ENCODE data around the gene TWIST2. TPM values are rescaled to one million over a fixed set of nuclear protein-coding genes. Genes with fewer than 3 reads are reported as not detected.

The TWIST2 gene
- total RNA-seq, 1 donor = 9.4 TPM

GRCh38 chr2:238924796-238925195, 76.9 kb downstream of the TWIST2 start:
- no peak for TF ChIP-seq CTCF (IDR thresholded peaks at IDR 0.05; ENCODE audit: extremely low read depth, low read depth, low read length)
- no peak overlapping the region for H3K27ac ChIP-seq (ENCODE audit: low read depth, low read length)
- peaks cover 8% of the 10 kb centered on the region for H3K4me1 ChIP-seq (ENCODE audit: insufficient read depth, low read length)
- peak; percentile 56 for DNase-seq (ENCODE audit: insufficient read length, low spot score, missing footprints)
- no peaks in the 10 kb centered on the region for H4K20me1 ChIP-seq (ENCODE audit: insufficient read depth, low read length)
- no peak overlapping the region for H3K4me3 ChIP-seq (ENCODE audit: insufficient read depth, low read length)
- no peak overlapping the region for H2AFZ ChIP-seq (ENCODE audit: low read length)
- H3K27me3 ChIP-seq (ENCODE audit: insufficient read depth, low read length) = peaks cover 3% of the 10 kb centered on the region
- H3K79me2 ChIP-seq (ENCODE audit: insufficient read depth, low read length) = no peaks in the 10 kb centered on the region
- H3K4me2 ChIP-seq (ENCODE audit: insufficient read depth, low read length) = no peak overlapping the region
- no peaks in the 10 kb centered on the region for H3K9me3 ChIP-seq (ENCODE audit: low read depth, low read length)
- no peaks in the 10 kb centered on the region for H3K36me3 ChIP-seq (ENCODE audit: insufficient read depth, low read length)

GRCh38 chr2:238925281-238925680, 77.4 kb downstream of the TWIST2 start:
- peak; percentile 76 for DNase-seq (ENCODE audit: insufficient read length, low spot score, missing footprints)
- Histone ChIP-seq H3K79me2 (ENCODE audit: insufficient read depth, low read length) (no peaks in the 10 kb centered on the region), H4K20me1 (ENCODE audit: insufficient read depth, low read length) (no peaks in the 10 kb centered on the region), H3K36me3 (ENCODE audit: insufficient read depth, low read length) (no peaks in the 10 kb centered on the region), H3K27ac (ENCODE audit: low read depth, low read length) (no peak overlapping the region), H2AFZ (ENCODE audit: low read length) (no peak overlapping the region), H3K9me3 (ENCODE audit: low read depth, low read length) (no peaks in the 10 kb centered on the region), H3K4me1 (ENCODE audit: insufficient read depth, low read length) (peaks cover 12% of the 10 kb centered on the region), H3K27me3 (ENCODE audit: insufficient read depth, low read length) (peaks cover 3% of the 10 kb centered on the region), H3K4me2 (ENCODE audit: insufficient read depth, low read length) (no peak overlapping the region), H3K4me3 (ENCODE audit: insufficient read depth, low read length) (no peak overlapping the region)
- TF ChIP-seq CTCF (IDR thresholded peaks at IDR 0.05; ENCODE audit: extremely low read depth, low read depth, low read length) = no peak

GRCh38 chr2:238925816-238926521, 78.1 kb downstream of the TWIST2 start:
- Histone ChIP-seq H3K4me3 (ENCODE audit: insufficient read depth, low read length) (no peak overlapping the region), H3K27ac (ENCODE audit: low read depth, low read length) (no peak overlapping the region), H3K79me2 (ENCODE audit: insufficient read depth, low read length) (no peaks in the 10 kb centered on the region), H3K27me3 (ENCODE audit: insufficient read depth, low read length) (peaks cover 3% of the 10 kb centered on the region), H3K4me2 (ENCODE audit: insufficient read depth, low read length) (no peak overlapping the region), H4K20me1 (ENCODE audit: insufficient read depth, low read length) (no peaks in the 10 kb centered on the region), H3K36me3 (ENCODE audit: insufficient read depth, low read length) (no peaks in the 10 kb centered on the region), H3K9me3 (ENCODE audit: low read depth, low read length) (no peaks in the 10 kb centered on the region), H3K4me1 (ENCODE audit: insufficient read depth, low read length) (peaks cover 12% of the 10 kb centered on the region), H2AFZ (ENCODE audit: low read length) (no peak overlapping the region)
- peak; percentile 31 for DNase-seq (ENCODE audit: insufficient read length, low spot score, missing footprints)
- no peak for TF ChIP-seq CTCF (IDR thresholded peaks at IDR 0.05; ENCODE audit: extremely low read depth, low read depth, low read length)

GRCh38 chr2:238926761-238927611, 79.1 kb downstream of the TWIST2 start:
- H3K36me3 ChIP-seq (ENCODE audit: insufficient read depth, low read length) = no peaks in the 10 kb centered on the region
- no peaks in the 10 kb centered on the region for H3K79me2 ChIP-seq (ENCODE audit: insufficient read depth, low read length)
- no peak overlapping the region for H2AFZ ChIP-seq (ENCODE audit: low read length)
- no peak overlapping the region for H3K4me3 ChIP-seq (ENCODE audit: insufficient read depth, low read length)
- H4K20me1 ChIP-seq (ENCODE audit: insufficient read depth, low read length) = no peaks in the 10 kb centered on the region
- no peak overlapping the region for H3K4me2 ChIP-seq (ENCODE audit: insufficient read depth, low read length)
- peaks cover 12% of the 10 kb centered on the region for H3K4me1 ChIP-seq (ENCODE audit: insufficient read depth, low read length)
- H3K9me3 ChIP-seq (ENCODE audit: low read depth, low read length) = no peaks in the 10 kb centered on the region
- no peak overlapping the region for H3K27ac ChIP-seq (ENCODE audit: low read depth, low read length)
- peaks cover 3% of the 10 kb centered on the region for H3K27me3 ChIP-seq (ENCODE audit: insufficient read depth, low read length)
- no peak for TF ChIP-seq CTCF (IDR thresholded peaks at IDR 0.05; ENCODE audit: extremely low read depth, low read depth, low read length)
- peak; percentile 62 for DNase-seq (ENCODE audit: insufficient read length, low spot score, missing footprints)
